GM12878 (cell line): ENCODE results near the gene TBC1D22B. TPM values are rescaled to one million over a fixed set of nuclear protein-coding genes. Genes with fewer than 3 reads are reported as not detected.
A peak's percentile ranks its signal among the peaks of the same experiment; 100 is the strongest.

Experiments
- EP300 ChIP-seq, 2 experiments: fragments of 150-350 bp in 1 of 2; IDR thresholded peaks; 2 replicates each; pipeline ENCODE4 v1.6.1; 2011 to 2012; ENCODE audit warnings: low read depth in 2 of 2, low read length in 2 of 2, borderline replicate concordance in 1 of 2, improper control_type of control experiment in 1 of 2, inconsistent platforms in 1 of 2; ENCODE audit not compliant: control insufficient read depth in 1 of 2
- IKZF2 ChIP-seq, 2 experiments: fragments of 450-650 bp; IDR thresholded peaks; 2 replicates each; pipeline ENCODE4 v1.6.1; 2017; ENCODE audit warnings: mild to moderate bottlenecking in 2 of 2, moderate library complexity in 2 of 2
- MEF2A ChIP-seq: IDR thresholded peaks from 2 replicates; pipeline ENCODE4 v1.6.1; 2011; ENCODE audit warnings: low read depth, mild to moderate bottlenecking, low read length, moderate library complexity; ENCODE audit not compliant: insufficient read depth
- RUNX3 ChIP-seq: IDR thresholded peaks from 2 replicates; pipeline ENCODE4 v1.6.1; 2012; ENCODE audit warnings: low read length, inconsistent platforms
- SMC3 ChIP-seq: IDR thresholded peaks from 2 replicates; pipeline ENCODE4 v1.6.1; 2011; ENCODE audit warnings: low read length, improper control_type of control experiment, borderline replicate concordance
- SPI1 ChIP-seq: IDR thresholded peaks from 2 replicates; pipeline ENCODE4 v1.6.1; 2011; ENCODE audit warnings: low read depth, mild to moderate bottlenecking, low read length, moderate library complexity, borderline replicate concordance; ENCODE audit not compliant: insufficient read depth
- TCF3 ChIP-seq: IDR thresholded peaks from 2 replicates; pipeline ENCODE4 v1.6.1; 2012; ENCODE audit warnings: low read depth, mild to moderate bottlenecking, low read length, borderline replicate concordance; ENCODE audit not compliant: insufficient read depth
- YY1 ChIP-seq: IDR thresholded peaks from 2 replicates; pipeline ENCODE4 v1.6.1; 2011; ENCODE audit warnings: low read depth, mild to moderate bottlenecking, low read length
- polyA plus RNA-seq, 11 experiments: library from polyadenylated mRNA; depleted of rRNA in 4 of 11; unstranded in 6 of 11; stranded (reverse) in 5 of 11; fragments of >200 nt; fragmentation: Nextera tagmentation in 4 of 11; fragmentation: Illumina TruSeq in 1 of 11; extraction: Ambion mirVana in 4 of 11; extraction: Trizol in 1 of 11; gene quantifications; 1 replicate in 1 of 11; 2 replicates in 10 of 11; pipeline versions ENCODE4 v1.2.1 to v1.2.3, GENCODE V29; 2011 to 2016; ENCODE audit warnings: inconsistent platforms in 2 of 11, missing spikeins in 2 of 11, low read depth in 1 of 11
- small RNA-seq: library from RNA; depleted of rRNA; stranded (forward); fragments of <200 nt; gene quantifications from one replicate; pipeline ENCODE3, GENCODE V24; 2014
- total RNA-seq, 4 experiments: library from RNA; depleted of rRNA in 3 of 4; stranded (reverse); fragments of >200 nt in 3 of 4; fragmentation: Illumina TruSeq in 1 of 4; extraction: Trizol in 1 of 4; gene quantifications; 2 replicates each; pipeline versions ENCODE4 v1.2.1 to v1.2.3, GENCODE V29; 2013 to 2021

Gene TBC1D22B
- total and polyA plus RNA-seq, 10 of the 15 experiments (the other 5 are each of a cell fraction or from before 2014, with no cell fraction given) = 3.4 to 18.7 (median 14.1) TPM

- TF ChIP-seq EP300 (IDR thresholded peaks at IDR 0.05; ENCODE audit: borderline replicate concordance in 1 of 2, control insufficient read depth in 1 of 2, low read depth in 2 of 2, low read length in 2 of 2) = no peak
- TF ChIP-seq SPI1 = no peak
- peak; percentile 67; the same call in 1 of the 2 replicates for TF ChIP-seq RUNX3
- 0 out of 2 replicates have a peak, but pooled peaks have one; percentile 27 for TF ChIP-seq YY1
- no peak for TF ChIP-seq IKZF2 (IDR thresholded peaks at IDR 0.05)
- TF ChIP-seq MEF2A = peak; percentile 53; the same call in 1 of the 2 replicates
- TF ChIP-seq SMC3 = peak; percentile 58; the same call in 1 of the 2 replicates
- peak; percentile 62; the same call in 1 of the 2 replicates for TF ChIP-seq TCF3
Measured at GRCh38 chr6:37381579-37381978, 124.0 kb downstream of the TBC1D22B start (continued).

Small RNA genes lying within 50 kb of the gene (small RNA-seq; reads per million reads assigned to genes)
- gene AL096712.1 (not detected), gene RN7SL273P (not detected)

Other genes starting within 250 kb of the TBC1D22B start
- gene PIM1, start 87.6 kb upstream of the TBC1D22B start, total RNA-seq (2014; rRNA removed) = 10.6 and 12.5 TPM in 2 replicates
- 9.9 and 10.5 TPM in 2 replicates for gene PIM1, start 87.6 kb upstream of the TBC1D22B start, total RNA-seq (2014; rRNA removed; fragmentation: Illumina TruSeq; extraction: Trizol)
- 20.6 and 22.0 TPM in 2 replicates for gene PIM1, start 87.6 kb upstream of the TBC1D22B start, total RNA-seq (2021)
- 6.4 and 10.4 TPM in 2 replicates for gene PIM1, start 87.6 kb upstream of the TBC1D22B start, polyA plus RNA-seq (2011; rRNA removed)
- 29.0 and 33.9 TPM in 2 replicates for gene PIM1, start 87.6 kb upstream of the TBC1D22B start, polyA plus RNA-seq (2014; fragmentation: Illumina TruSeq; extraction: Trizol)
- 1 to 10 TPM in 1 of 2 experiments, under 1 TPM in 1; 0.66 to 3.0 TPM for gene PIM1, start 87.6 kb upstream of the TBC1D22B start, polyA plus RNA-seq (2014; fragmentation: Nextera tagmentation; extraction: Ambion mirVana)
- gene PIM1, start 87.6 kb upstream of the TBC1D22B start, polyA plus RNA-seq (2014; rRNA removed) = 11.1 and 11.6 TPM in 2 replicates
- 1 to 10 TPM; 7.0 to 8.1 TPM for gene PIM1, start 87.6 kb upstream of the TBC1D22B start, polyA plus RNA-seq (2016; fragmentation: Nextera tagmentation; extraction: Ambion mirVana)
- 2.5 and 3.1 TPM in 2 replicates for gene TMEM217, start 372 bp downstream of the TBC1D22B start, total RNA-seq (2014; rRNA removed)
- 1.8 and 2.1 TPM in 2 replicates for gene TMEM217, start 372 bp downstream of the TBC1D22B start, total RNA-seq (2014; rRNA removed; fragmentation: Illumina TruSeq; extraction: Trizol)
- 1.6 and 1.9 TPM in 2 replicates for gene TMEM217, start 372 bp downstream of the TBC1D22B start, total RNA-seq (2021)
- gene TMEM217, start 372 bp downstream of the TBC1D22B start, polyA plus RNA-seq (2011; rRNA removed) = 4.0 and 4.5 TPM in 2 replicates
- 1.9 and 2.5 TPM in 2 replicates for gene TMEM217, start 372 bp downstream of the TBC1D22B start, polyA plus RNA-seq (2014; fragmentation: Illumina TruSeq; extraction: Trizol)
- 1 to 10 TPM; 1.3 to 2.1 TPM for gene TMEM217, start 372 bp downstream of the TBC1D22B start, polyA plus RNA-seq (2014; fragmentation: Nextera tagmentation; extraction: Ambion mirVana)
- 1.9 and 2.4 TPM in 2 replicates for gene TMEM217, start 372 bp downstream of the TBC1D22B start, polyA plus RNA-seq (2014; rRNA removed)
- 1 to 10 TPM; 2.5 to 2.8 TPM for gene TMEM217, start 372 bp downstream of the TBC1D22B start, polyA plus RNA-seq (2016; fragmentation: Nextera tagmentation; extraction: Ambion mirVana)
- 19.3 and 21.6 TPM in 2 replicates for gene RNF8, start 96.2 kb downstream of the TBC1D22B start, total RNA-seq (2014; rRNA removed)
- 25.1 and 30.0 TPM in 2 replicates for gene RNF8, start 96.2 kb downstream of the TBC1D22B start, total RNA-seq (2014; rRNA removed; fragmentation: Illumina TruSeq; extraction: Trizol)
- gene RNF8, start 96.2 kb downstream of the TBC1D22B start, total RNA-seq (2021) = 19.2 and 20.7 TPM in 2 replicates
- 27.1 and 30.4 TPM in 2 replicates for gene RNF8, start 96.2 kb downstream of the TBC1D22B start, polyA plus RNA-seq (2011; rRNA removed)
- 25.2 and 35.6 TPM in 2 replicates for gene RNF8, start 96.2 kb downstream of the TBC1D22B start, polyA plus RNA-seq (2014; fragmentation: Illumina TruSeq; extraction: Trizol)
- 10 to 100 TPM in 1 of 2 experiments, 1 to 10 TPM in 1; 7.8 to 12.3 TPM for gene RNF8, start 96.2 kb downstream of the TBC1D22B start, polyA plus RNA-seq (2014; fragmentation: Nextera tagmentation; extraction: Ambion mirVana)
- 21.8 and 23.1 TPM in 2 replicates for gene RNF8, start 96.2 kb downstream of the TBC1D22B start, polyA plus RNA-seq (2014; rRNA removed)
- 10 to 100 TPM; 23.4 to 30.2 TPM for gene RNF8, start 96.2 kb downstream of the TBC1D22B start, polyA plus RNA-seq (2016; fragmentation: Nextera tagmentation; extraction: Ambion mirVana)
- 46.2 and 53.1 TPM in 2 replicates for gene CMTR1, start 175.4 kb downstream of the TBC1D22B start, total RNA-seq (2014; rRNA removed)
- 46.2 and 51.7 TPM in 2 replicates for gene CMTR1, start 175.4 kb downstream of the TBC1D22B start, total RNA-seq (2014; rRNA removed; fragmentation: Illumina TruSeq; extraction: Trizol)
- gene CMTR1, start 175.4 kb downstream of the TBC1D22B start, total RNA-seq (2021) = 55.9 and 56.6 TPM in 2 replicates
- gene CMTR1, start 175.4 kb downstream of the TBC1D22B start, polyA plus RNA-seq (2011; rRNA removed) = 67.0 and 67.8 TPM in 2 replicates
- 57.5 and 59.1 TPM in 2 replicates for gene CMTR1, start 175.4 kb downstream of the TBC1D22B start, polyA plus RNA-seq (2014; fragmentation: Illumina TruSeq; extraction: Trizol)
- 1 to 10 TPM; 2.7 to 3.5 TPM for gene CMTR1, start 175.4 kb downstream of the TBC1D22B start, polyA plus RNA-seq (2014; fragmentation: Nextera tagmentation; extraction: Ambion mirVana)
- gene CMTR1, start 175.4 kb downstream of the TBC1D22B start, polyA plus RNA-seq (2014; rRNA removed) = 43.3 and 52.8 TPM in 2 replicates
- 10 to 100 TPM; 31.9 to 34.2 TPM for gene CMTR1, start 175.4 kb downstream of the TBC1D22B start, polyA plus RNA-seq (2016; fragmentation: Nextera tagmentation; extraction: Ambion mirVana)
- 92.6 and 102 TPM in 2 replicates for gene CCDC167, start 242.1 kb downstream of the TBC1D22B start, total RNA-seq (2014; rRNA removed)
- 103 and 110 TPM in 2 replicates for gene CCDC167, start 242.1 kb downstream of the TBC1D22B start, total RNA-seq (2014; rRNA removed; fragmentation: Illumina TruSeq; extraction: Trizol)
- gene CCDC167, start 242.1 kb downstream of the TBC1D22B start, total RNA-seq (2021) = 70.8 and 74.9 TPM in 2 replicates
- gene CCDC167, start 242.1 kb downstream of the TBC1D22B start, polyA plus RNA-seq (2011; rRNA removed) = 84.1 and 109 TPM in 2 replicates
- 133 and 200 TPM in 2 replicates for gene CCDC167, start 242.1 kb downstream of the TBC1D22B start, polyA plus RNA-seq (2014; fragmentation: Illumina TruSeq; extraction: Trizol)
- 100 to 1,000 TPM; 323 to 380 TPM for gene CCDC167, start 242.1 kb downstream of the TBC1D22B start, polyA plus RNA-seq (2014; fragmentation: Nextera tagmentation; extraction: Ambion mirVana)
- 99.5 and 99.6 TPM in 2 replicates for gene CCDC167, start 242.1 kb downstream of the TBC1D22B start, polyA plus RNA-seq (2014; rRNA removed)
- gene CCDC167, start 242.1 kb downstream of the TBC1D22B start, polyA plus RNA-seq (2016; fragmentation: Nextera tagmentation; extraction: Ambion mirVana) = 100 to 1,000 TPM; 165 to 180 TPM